HepG2 (cell line): ENCODE data around the gene PTPRD.

Experiments
- GABPA ChIP-seq, 2 experiments: IDR thresholded peaks; 2 replicates each; pipeline ENCODE4 v1.6.1; 2011 to 2016; ENCODE audit warnings: low read depth in 2 of 2, low read length in 1 of 2, missing biosample characterization in 1 of 2, missing genetic modification characterization in 1 of 2
- IRF1 ChIP-seq: sonication (generic); formaldehyde crosslinking; IDR thresholded peaks from 2 replicates; pipeline ENCODE4 v1.4.0; 2020; ENCODE audit warnings: low read depth, mild to moderate bottlenecking, missing genetic modification reagents
- NFIC ChIP-seq: IDR thresholded peaks from 2 replicates; pipeline ENCODE4 v1.6.1; 2012; ENCODE audit warnings: mild to moderate bottlenecking, low read length, inconsistent platforms
- PRPF4 ChIP-seq: fragments of 200-400 bp; formaldehyde crosslinking; IDR thresholded peaks from 2 replicates; pipeline ENCODE4 v1.6.1; 2016; ENCODE audit warnings: low read length, low read depth; ENCODE audit not compliant: poor library complexity, severe bottlenecking
- REST ChIP-seq, 2 experiments: IDR thresholded peaks; 2 replicates each; pipeline ENCODE4 v1.6.1; 2011 to 2012; ENCODE audit warnings: low read length in 2 of 2, borderline replicate concordance in 1 of 2, low read depth in 1 of 2, mild to moderate bottlenecking in 1 of 2, moderate library complexity in 1 of 2
- TAF1 ChIP-seq: sonication (generic); formaldehyde crosslinking; IDR thresholded peaks from 2 replicates; pipeline ENCODE4 v1.4.0; 2020; ENCODE audit warnings: missing genetic modification reagents
- TF ChIP-seq, protein P1 (sequence below): sonication (generic); formaldehyde crosslinking; IDR thresholded peaks from 2 replicates; pipeline ENCODE4 v1.8.0; 2022; ENCODE audit warnings: missing genetic modification reagents, mild to moderate bottlenecking, borderline replicate concordance
- TF ChIP-seq, protein P2 (sequence below): sonication (generic); formaldehyde crosslinking; IDR thresholded peaks from 2 replicates; pipeline ENCODE4 v1.5.1; 2020; ENCODE audit warnings: mild to moderate bottlenecking, moderate library complexity, missing genetic modification reagents

- TF ChIP-seq, protein P1, sequence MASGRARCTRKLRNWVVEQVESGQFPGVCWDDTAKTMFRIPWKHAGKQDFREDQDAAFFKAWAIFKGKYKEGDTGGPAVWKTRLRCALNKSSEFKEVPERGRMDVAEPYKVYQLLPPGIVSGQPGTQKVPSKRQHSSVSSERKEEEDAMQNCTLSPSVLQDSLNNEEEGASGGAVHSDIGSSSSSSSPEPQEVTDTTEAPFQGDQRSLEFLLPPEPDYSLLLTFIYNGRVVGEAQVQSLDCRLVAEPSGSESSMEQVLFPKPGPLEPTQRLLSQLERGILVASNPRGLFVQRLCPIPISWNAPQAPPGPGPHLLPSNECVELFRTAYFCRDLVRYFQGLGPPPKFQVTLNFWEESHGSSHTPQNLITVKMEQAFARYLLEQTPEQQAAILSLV: no peak
- TF ChIP-seq NFIC (no peak), REST (IDR thresholded peaks at IDR 0.05; ENCODE audit: borderline replicate concordance in 1 of 2, low read depth in 1 of 2, low read length in 2 of 2) (no peak), IRF1 (CRISPR knock-in tag) (no peak), TAF1 (no peak), PRPF4 (no peak), GABPA (IDR thresholded peaks at IDR 0.05; ENCODE audit: low read depth, low read length) (no peak), GABPA (CRISPR knock-in tag; IDR thresholded peaks at IDR 0.05; ENCODE audit: low read depth) (no peak)
- TF ChIP-seq, protein P2, sequence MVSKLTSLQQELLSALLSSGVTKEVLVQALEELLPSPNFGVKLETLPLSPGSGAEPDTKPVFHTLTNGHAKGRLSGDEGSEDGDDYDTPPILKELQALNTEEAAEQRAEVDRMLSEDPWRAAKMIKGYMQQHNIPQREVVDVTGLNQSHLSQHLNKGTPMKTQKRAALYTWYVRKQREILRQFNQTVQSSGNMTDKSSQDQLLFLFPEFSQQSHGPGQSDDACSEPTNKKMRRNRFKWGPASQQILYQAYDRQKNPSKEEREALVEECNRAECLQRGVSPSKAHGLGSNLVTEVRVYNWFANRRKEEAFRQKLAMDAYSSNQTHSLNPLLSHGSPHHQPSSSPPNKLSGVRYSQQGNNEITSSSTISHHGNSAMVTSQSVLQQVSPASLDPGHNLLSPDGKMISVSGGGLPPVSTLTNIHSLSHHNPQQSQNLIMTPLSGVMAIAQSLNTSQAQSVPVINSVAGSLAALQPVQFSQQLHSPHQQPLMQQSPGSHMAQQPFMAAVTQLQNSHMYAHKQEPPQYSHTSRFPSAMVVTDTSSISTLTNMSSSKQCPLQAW (CRISPR knock-in tag): no peak
Measured at GRCh38 chr9:8680157-8680556, 1932.6 kb downstream of the PTPRD start.
